Natural killer cell (primary cell): Measurements from ENCODE around the gene ELAC2. TPM values are rescaled to one million over a fixed set of nuclear protein-coding genes. Genes with fewer than 3 reads are reported as not detected.

ENCODE experiments used
- ATAC-seq, 3 donors: fragments of 150-1000 bp in 2 of 3; fragments of 200-7000 bp in 1 of 3; cut with Tn5 transposase; 1 replicate in 1 of 3; 2 replicates in 2 of 3; pipeline ENCODE4 v1.10.0; 2021; ENCODE audit warnings: mild to moderate bottlenecking in 2 of 3, moderate library complexity in 2 of 3
- DNase-seq, 2 donors: peaks; one replicate each; pipeline versions ENCODE4 v3.0.0 to v3.0.0-alpha.2; 2013 to 2021; ENCODE audit warnings: mixed read lengths in 1 of 2
- H3K27ac ChIP-seq: one replicate; pipeline ENCODE4 v1.5.1; 2013; ENCODE audit warnings: mild to moderate bottlenecking, low read length
- H3K27me3 ChIP-seq: one replicate; pipeline ENCODE4 v1.6.1; 2013; ENCODE audit warnings: low read length; ENCODE audit not compliant: control insufficient read depth, insufficient read depth
- H3K36me3 ChIP-seq: one replicate; pipeline ENCODE4 v1.6.1; 2013; ENCODE audit warnings: low read length; ENCODE audit not compliant: control insufficient read depth, insufficient read depth
- H3K4me1 ChIP-seq: one replicate; pipeline ENCODE4 v1.6.1; 2013; ENCODE audit warnings: low read length; ENCODE audit not compliant: control insufficient read depth, insufficient read depth
- H3K4me3 ChIP-seq: one replicate; pipeline ENCODE4 v1.5.1; 2013; ENCODE audit warnings: low read length
- H3K9me3 ChIP-seq: one replicate; pipeline ENCODE4 v1.6.1; 2013; ENCODE audit warnings: low read length; ENCODE audit not compliant: control insufficient read depth, insufficient read depth
- H3K27ac Mint-ChIP-seq, 2 donors: one replicate each; pipeline ENCODE4 v1.8.0; 2022; ENCODE audit warnings: mild to moderate bottlenecking in 2 of 2, mixed read lengths in 2 of 2, moderate library complexity in 1 of 2
- H3K27me3 Mint-ChIP-seq, 2 donors: one replicate each; pipeline ENCODE4 v1.8.0; 2022; ENCODE audit warnings: low read depth in 2 of 2, mixed read lengths in 2 of 2
- H3K36me3 Mint-ChIP-seq: one replicate; pipeline ENCODE4 v1.8.0; 2022; ENCODE audit warnings: mixed read lengths
- H3K4me1 Mint-ChIP-seq, 2 donors: one replicate each; pipeline ENCODE4 v1.8.0; 2022; ENCODE audit warnings: mixed read lengths in 2 of 2
- H3K4me3 Mint-ChIP-seq: one replicate; pipeline ENCODE4 v1.8.0; 2022; ENCODE audit warnings: mild to moderate bottlenecking, moderate library complexity, mixed read lengths
- H3K9me3 Mint-ChIP-seq, 2 donors: one replicate each; pipeline ENCODE4 v1.8.0; 2022; ENCODE audit warnings: mixed read lengths in 2 of 2
- whole genome bisulfite sequencing: methylation state at CpG from one replicate; pipeline ENCODE4 v1.1.7; 2013; ENCODE audit warnings: missing lambda C conversion rate; ENCODE audit not compliant: insufficient coverage; 5-methylcytosine and 5-hydroxymethylcytosine counted together
- intact Hi-C: fragments of 100-400 bp; cut with micrococcal nuclease; formaldehyde crosslinking; loops from one replicate; pipeline ENCODE4 v1.14.2; 2022
- total RNA-seq, 4 donors: library from RNA; stranded (reverse); fragments of 120-200 nt in 1 of 4; gene quantifications; one replicate each; pipeline versions ENCODE4 v1.2.3 to v1.2.4, GENCODE V29; 2013 to 2022
- TF ChIP-seq, protein P1 (sequence below): fragments of 200-600 bp; IDR thresholded peaks from one replicate; pipeline ENCODE4 v1.8.0; 2022; ENCODE audit warnings: antibody characterized with exemption

The ELAC2 gene
- total RNA-seq, 3 donors from 2014 or later (not counting 1 experiment from before 2014, with no cell fraction given): 65.5 to 84.2 (median 83.4) TPM

DNA sequence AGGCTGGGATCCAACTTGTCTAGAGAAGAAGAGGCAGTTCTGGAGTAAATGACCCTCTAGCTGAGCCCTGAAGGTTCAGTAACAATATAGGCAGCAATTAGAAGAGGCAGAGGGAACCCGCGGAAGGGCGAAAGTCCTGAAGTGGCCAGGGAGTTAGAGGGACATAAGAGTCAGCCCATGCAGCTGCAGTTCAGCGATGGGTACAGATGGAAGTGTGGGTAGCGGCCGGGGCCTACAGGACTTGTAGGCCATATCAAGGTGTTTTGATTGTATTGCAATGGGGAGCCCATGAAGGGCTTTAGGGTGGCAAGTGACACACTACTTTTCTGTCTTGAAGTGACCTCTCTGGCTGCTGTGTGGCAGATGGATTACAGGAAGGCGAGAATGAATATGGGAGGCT lies 3.0 kb downstream of the ELAC2 start:
- no peak for ATAC-seq
- Mint-ChIP-seq H3K27ac (peak overlapping the region; percentile 6 to 10), H3K27me3 (no peaks in the 10 kb centered on the region), H3K36me3 (peaks cover 23% of the 10 kb centered on the region), H3K9me3 (no peaks in the 10 kb centered on the region), H3K4me1 (peaks cover 37 to 42% of the 10 kb centered on the region in 2 donors), H3K4me3 (peak overlapping the region; percentile 10)
- Histone ChIP-seq H3K36me3 (peaks cover 60% of the 10 kb centered on the region), H3K4me1 (peaks cover 18% of the 10 kb centered on the region), H3K27ac (no peak overlapping the region), H3K9me3 (no peaks in the 10 kb centered on the region), H3K4me3 (no peak overlapping the region), H3K27me3 (no peaks in the 10 kb centered on the region)
- WGBS: 97% methylated on average over 7 of the region's 7 CpGs
- intact Hi-C loops: no loop called here
- DNase-seq: no peak
- TF ChIP-seq, protein P1, sequence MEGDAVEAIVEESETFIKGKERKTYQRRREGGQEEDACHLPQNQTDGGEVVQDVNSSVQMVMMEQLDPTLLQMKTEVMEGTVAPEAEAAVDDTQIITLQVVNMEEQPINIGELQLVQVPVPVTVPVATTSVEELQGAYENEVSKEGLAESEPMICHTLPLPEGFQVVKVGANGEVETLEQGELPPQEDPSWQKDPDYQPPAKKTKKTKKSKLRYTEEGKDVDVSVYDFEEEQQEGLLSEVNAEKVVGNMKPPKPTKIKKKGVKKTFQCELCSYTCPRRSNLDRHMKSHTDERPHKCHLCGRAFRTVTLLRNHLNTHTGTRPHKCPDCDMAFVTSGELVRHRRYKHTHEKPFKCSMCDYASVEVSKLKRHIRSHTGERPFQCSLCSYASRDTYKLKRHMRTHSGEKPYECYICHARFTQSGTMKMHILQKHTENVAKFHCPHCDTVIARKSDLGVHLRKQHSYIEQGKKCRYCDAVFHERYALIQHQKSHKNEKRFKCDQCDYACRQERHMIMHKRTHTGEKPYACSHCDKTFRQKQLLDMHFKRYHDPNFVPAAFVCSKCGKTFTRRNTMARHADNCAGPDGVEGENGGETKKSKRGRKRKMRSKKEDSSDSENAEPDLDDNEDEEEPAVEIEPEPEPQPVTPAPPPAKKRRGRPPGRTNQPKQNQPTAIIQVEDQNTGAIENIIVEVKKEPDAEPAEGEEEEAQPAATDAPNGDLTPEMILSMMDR: no peak

DNA sequence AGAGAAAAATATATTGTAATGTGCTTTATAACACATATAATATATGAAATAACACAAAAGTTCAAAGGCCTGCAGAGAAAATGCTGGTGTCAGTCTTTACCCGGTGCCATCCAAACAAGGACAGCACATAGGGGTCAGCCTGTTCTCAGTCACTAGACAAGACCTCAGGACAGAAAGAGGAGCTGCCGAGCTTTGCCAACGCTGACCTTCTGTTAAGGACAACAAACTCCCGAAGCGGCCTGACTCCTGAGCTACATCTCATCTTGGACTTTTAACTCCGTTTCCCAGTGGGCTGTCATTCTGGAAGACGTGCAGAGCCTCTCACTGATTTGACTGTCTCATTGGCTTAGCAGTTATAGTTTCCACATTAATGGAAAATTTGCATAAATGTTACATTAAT lies 6.9 kb downstream of the ELAC2 start:
- H3K27ac Mint-ChIP-seq: no peak overlapping the region
- H3K27me3 Mint-ChIP-seq: no peaks in the 10 kb centered on the region
- WGBS: 97% methylated on average over 7 of the region's 7 CpGs

DNA sequence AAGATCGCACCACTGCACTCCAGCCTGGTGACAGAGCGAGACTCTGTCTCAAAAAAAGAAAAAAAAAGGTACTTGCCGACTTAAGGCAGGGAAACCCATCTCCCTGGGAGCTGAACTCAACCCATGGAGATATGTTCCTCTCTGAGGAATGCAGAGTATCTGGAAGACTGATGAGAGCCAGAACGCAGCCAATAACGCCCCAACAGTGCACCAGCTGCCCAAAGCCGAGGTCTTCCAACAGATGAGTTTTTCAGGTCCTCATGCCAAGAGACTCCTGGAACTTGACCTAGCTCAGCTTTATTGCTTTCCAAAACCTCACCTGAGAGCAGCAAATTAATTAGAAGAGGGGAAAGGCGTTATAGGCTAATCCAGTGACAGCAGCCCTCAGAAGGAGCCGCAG lies 9.4 kb downstream of the ELAC2 start:
- no peak overlapping the region for H3K27ac Mint-ChIP-seq
- Histone ChIP-seq H3K4me1 (no peaks in the 10 kb centered on the region), H3K4me3 (no peak overlapping the region), H3K27ac (no peak overlapping the region), H3K36me3 (peaks cover 71% of the 10 kb centered on the region), H3K27me3 (no peaks in the 10 kb centered on the region), H3K9me3 (no peaks in the 10 kb centered on the region)
- H3K9me3 Mint-ChIP-seq: no peaks in the 10 kb centered on the region
- no peak for DNase-seq
- TF ChIP-seq, protein P1: no peak
- H3K27me3 Mint-ChIP-seq: no peaks in the 10 kb centered on the region
- H3K4me1 Mint-ChIP-seq: peaks cover 9 to 14% of the 10 kb centered on the region in 2 donors
- ATAC-seq: no peak
- H3K36me3 Mint-ChIP-seq: peaks cover 23% of the 10 kb centered on the region
- intact Hi-C loops: no loop called here
- no peak overlapping the region for H3K4me3 Mint-ChIP-seq
- WGBS: 100% methylated on average over 8 of the region's 8 CpGs

More for the DNA sequence above, 6.9 kb downstream of the ELAC2 start:
- Histone ChIP-seq H3K4me3 (no peak overlapping the region), H3K4me1 (no peaks in the 10 kb centered on the region), H3K27me3 (no peaks in the 10 kb centered on the region), H3K9me3 (no peaks in the 10 kb centered on the region), H3K36me3 (peaks cover 71% of the 10 kb centered on the region), H3K27ac (no peak overlapping the region)
- H3K4me1 Mint-ChIP-seq: peaks cover 16 to 21% of the 10 kb centered on the region in 2 donors
- TF ChIP-seq, protein P1: no peak
- intact Hi-C loops: no loop called here
- no peaks in the 10 kb centered on the region for H3K9me3 Mint-ChIP-seq
- H3K4me3 Mint-ChIP-seq: no peak overlapping the region
- H3K36me3 Mint-ChIP-seq: peaks cover 23% of the 10 kb centered on the region
- ATAC-seq (no peak), DNase-seq (no peak)

DNA sequence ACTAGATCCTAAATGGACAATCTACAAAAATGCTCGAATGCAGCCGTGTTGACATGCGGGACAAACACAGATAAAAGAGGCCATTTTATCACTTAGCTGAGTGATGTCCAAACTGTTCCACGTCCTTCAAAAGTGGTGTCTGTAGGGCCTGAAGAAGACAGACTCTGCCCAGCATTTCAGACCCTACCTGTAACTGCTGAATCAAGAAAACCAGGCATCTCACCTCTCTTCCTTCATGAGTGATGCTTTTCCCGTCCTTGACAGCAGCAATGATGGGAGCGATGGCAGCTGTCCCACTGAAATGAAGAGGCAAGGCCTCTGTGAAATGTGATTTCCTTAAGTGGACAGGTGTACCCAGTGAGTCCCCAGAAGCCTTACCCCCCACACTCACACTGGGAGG lies 12.3 kb downstream of the ELAC2 start:
- WGBS: 98% methylated on average over 6 of the region's 6 CpGs
- H3K4me3 ChIP-seq: no peak overlapping the region
- Mint-ChIP-seq H3K4me1 (peaks cover 4 to 7% of the 10 kb centered on the region in 2 donors), H3K27ac (no peak overlapping the region), H3K4me3 (no peak overlapping the region), H3K36me3 (peaks cover 17% of the 10 kb centered on the region), H3K9me3 (no peaks in the 10 kb centered on the region), H3K27me3 (no peaks in the 10 kb centered on the region)
- H3K27ac ChIP-seq: no peak overlapping the region
- intact Hi-C loops: no loop called here
- TF ChIP-seq, protein P1: no peak
- no peaks in the 10 kb centered on the region for H3K4me1 ChIP-seq
- peaks cover 67% of the 10 kb centered on the region for H3K36me3 ChIP-seq
- H3K27me3 ChIP-seq: no peaks in the 10 kb centered on the region
- no peaks in the 10 kb centered on the region for H3K9me3 ChIP-seq
- ATAC-seq: no peak
- no peak for DNase-seq
